ENCODE results near the gene PPP1R9B.

Gene PPP1R9B

GRCh38 chr17:50154604-50155003, 4.1 kb upstream of the PPP1R9B start:
- no peak for DNase-seq

DNA sequence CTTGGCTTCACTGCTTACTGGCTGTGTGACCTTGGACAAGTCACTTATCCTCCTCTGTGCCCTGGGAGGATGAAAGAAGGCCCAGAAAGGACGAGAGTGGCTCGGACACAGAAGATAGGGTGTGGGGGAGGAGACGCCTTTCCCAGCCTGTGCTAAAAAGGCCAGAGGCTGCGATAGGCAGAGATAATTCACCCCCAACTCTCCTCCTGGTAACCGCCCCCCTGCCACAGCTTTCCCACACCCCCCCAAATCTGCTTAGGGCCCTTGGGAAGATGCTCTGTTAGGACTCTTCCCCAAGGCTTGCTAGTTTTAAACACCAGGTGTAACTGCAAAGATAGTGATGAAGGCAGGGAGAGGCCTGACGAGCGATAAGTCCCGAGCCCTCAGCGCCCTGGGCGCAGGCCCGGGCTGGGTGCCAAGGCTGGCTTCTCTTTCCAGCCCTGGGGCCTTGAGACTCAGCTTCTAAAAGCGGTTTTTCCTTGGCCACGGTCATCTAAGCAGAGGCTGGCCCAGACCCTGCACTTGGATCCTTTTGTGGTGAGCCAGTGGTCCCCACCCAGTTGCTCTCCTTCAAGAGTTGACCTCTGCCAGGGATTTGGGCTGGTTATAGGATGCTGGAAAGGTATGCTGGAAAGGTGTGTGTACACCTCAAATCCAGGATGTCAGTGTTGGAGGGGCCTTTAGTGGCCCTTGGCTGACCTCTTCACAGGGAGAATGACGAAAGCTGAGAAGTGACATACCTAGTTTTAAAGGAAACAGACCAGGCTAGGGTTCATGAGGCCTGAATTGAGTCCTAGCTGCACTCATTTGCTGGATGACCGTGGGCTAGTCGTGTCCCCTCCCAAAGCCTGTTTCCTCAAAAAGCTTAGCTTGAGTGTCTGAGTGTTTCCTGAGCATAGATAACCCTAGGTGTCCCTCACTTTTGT, 3.4 kb upstream of the PPP1R9B start:
- no peak for DNase-seq

GRCh38 chr17:50152736-50153135, 2.3 kb upstream of the PPP1R9B start:
- no peak for DNase-seq

DNA sequence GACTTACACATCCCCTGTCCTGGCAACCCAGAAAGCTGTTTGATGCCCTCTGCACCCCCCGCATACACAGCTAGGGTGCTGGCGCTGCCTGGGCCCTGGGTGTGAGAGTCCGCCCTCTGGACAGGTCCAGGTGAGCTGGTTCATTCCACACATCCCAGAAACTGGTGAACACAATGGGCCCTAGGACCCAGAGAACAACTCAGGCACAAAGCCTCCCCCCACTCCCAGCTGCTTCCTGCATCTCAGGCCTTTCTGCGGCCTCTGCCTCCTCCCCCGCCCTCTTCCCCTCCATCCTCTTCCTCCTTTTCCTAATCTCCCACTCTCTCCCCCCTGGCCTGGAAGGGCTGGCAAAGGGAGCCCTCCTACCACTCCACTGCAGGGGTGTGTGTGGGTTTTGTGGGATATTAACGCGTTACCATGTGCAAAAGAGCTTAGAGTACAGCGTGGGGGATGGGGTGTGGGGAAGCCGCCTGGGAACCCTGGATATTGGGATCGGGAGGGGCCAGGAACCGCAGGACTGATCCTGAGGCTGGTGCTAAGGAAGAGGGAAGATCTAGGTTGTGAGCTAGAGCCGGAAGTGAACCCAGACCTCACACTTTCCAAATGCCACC, 1.6 kb upstream of the PPP1R9B start:
- DNase-seq, result peak; percentile 62 to 78

GRCh38 chr17:50151041-50151936, 812 bp upstream of the PPP1R9B start:
- peak; percentile 75 to 90 for DNase-seq

DNA sequence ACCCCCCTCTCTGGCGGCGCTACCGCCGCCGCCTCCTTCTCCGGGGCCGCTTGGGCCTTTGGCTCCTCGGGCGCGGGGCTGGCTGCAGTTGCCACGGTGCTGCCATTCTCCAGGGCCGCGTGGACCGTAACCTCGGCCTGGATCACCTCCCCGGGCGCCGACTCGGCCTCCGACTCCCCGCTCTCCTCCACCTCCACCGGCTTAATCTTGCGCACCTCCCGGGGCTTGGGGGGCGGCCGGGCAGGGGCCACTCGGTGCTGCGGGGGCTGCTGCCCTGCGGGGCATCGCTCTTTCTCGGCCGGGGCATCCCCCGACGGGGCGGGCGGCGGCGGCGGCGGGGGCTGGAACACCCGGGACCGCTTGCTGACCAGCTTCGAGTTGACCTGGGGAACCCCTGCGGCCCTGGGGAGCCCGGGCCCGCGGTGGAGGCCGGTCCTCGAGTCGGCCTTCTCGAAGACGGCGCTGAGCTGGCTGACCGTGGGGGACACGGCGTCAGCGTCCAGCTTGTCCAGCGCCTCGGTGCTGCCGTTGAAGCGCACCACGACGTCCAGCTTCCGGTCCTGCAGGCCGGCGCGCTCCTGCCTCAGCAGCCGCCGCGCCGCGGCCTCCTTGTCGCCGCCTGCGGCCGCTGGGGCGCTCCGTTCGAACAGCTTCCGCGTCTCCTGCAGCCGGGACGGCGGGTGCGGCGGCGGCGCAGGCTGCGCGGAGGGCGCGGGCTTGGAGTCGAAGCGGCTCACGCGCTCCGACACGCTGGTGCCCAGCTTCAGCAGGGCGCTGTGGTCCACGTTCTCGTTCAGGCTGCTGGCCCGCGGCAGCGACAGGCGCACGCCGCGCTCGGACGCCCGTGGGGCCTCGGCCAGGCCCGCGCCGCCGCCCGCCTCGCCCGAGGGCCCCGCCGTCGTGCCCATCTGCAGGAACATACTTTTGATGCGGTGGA, 792 bp downstream of the PPP1R9B start:
- DNase-seq, result peak in 1 of 2 experiments; percentile 19

GRCh38 chr17:50149091-50149416, 1.4 kb downstream of the PPP1R9B start:
- no peak for DNase-seq

DNA sequence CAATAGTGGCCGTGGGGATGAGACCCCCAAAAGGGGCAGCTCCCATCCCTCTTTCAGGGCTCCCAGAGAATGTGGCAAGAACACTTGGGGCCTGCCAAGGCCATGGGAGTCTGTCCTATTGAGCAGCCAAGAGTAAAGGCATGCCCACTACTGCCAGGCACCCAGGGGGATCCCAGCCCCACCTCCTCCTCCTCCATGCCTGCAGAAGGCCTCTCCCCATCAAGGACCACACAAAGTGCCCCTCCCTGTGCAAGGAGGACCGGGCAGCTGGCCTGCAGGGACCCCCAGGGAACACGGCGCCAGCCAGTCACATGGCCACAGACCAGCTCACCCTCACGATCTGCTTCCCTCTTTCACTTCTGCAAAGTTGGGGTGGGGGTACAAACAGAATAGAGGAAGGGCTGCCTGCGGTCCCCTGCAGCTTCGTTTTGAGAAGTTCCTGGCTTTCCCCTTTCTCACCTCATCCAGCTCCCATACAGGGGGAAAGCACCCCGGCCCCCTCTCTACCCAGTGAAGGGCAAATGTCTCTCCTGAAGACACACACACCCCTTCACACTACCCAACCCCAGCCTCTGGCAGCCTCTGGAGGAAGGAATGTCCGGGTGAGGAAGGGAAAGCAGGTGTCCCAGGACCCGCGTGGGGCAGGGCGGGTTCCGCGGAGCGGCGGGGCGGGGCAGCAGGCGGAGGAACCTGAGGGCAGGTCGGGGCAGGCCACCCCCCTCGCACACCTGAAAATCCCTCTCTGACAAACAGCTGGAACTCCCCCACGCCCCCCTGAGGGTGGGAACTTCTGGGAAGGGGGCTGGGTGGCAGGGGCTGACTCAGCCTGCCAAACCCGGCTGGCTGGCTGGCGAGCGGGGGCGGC, 2.0 kb downstream of the PPP1R9B start:
- DNase-seq, result no peak

DNA sequence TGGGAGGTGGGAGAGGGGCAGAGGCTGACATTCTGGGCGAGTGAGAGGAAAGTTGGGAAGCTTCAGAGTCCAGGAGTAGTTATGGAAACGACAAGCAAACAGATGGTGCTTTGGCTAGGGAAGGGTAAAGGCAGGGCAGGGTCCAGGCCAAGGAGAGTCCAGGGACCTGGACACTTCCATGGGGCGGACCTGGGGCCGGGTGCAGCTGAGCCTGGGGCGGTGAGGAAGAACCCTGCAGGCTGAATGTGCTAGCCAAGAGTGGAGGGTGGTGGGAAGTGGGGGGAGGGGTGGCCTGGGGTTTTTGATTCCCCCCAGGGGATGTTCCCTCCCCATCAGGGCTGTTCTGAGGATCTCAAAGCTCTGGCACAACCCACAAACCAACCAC, 2.6 kb downstream of the PPP1R9B start:
- no peak for DNase-seq

GRCh38 chr17:50146927-50147665, 3.4 kb downstream of the PPP1R9B start:
- DNase-seq, result no peak

DNA sequence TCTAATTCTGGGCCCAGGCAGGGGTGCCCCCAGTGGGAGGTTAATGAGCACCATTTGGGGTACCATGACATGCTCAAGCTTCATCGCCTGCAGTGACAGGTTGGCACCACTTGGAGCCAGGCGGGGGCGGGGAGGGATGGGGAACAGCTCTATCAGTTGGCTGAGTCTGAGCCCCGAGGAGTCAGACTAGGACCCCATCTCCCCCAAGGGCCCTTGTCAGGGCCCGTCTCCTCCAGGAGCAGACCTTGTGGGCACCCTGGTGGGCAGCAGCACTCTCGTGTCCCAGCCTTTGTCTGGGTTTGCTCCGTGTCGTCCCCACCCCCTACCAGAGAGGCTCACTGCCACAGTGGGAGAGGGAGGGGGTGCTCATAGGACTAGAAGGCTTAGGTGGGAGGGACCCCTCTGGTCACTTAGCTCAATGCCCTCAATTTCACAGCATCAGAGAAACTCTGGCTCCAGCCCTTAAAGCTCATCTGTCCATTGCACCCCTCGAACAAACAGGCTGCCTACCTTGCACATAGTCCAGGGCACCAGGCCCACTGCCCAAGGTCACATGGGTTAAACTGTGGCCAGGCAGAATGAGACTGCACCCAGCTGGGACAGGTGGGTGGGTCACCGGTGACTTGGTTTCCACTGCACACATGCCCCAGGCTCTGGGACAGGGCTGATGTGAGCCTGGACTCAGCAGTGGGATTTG, 4.1 kb downstream of the PPP1R9B start:
- DNase-seq, result no peak

DNA sequence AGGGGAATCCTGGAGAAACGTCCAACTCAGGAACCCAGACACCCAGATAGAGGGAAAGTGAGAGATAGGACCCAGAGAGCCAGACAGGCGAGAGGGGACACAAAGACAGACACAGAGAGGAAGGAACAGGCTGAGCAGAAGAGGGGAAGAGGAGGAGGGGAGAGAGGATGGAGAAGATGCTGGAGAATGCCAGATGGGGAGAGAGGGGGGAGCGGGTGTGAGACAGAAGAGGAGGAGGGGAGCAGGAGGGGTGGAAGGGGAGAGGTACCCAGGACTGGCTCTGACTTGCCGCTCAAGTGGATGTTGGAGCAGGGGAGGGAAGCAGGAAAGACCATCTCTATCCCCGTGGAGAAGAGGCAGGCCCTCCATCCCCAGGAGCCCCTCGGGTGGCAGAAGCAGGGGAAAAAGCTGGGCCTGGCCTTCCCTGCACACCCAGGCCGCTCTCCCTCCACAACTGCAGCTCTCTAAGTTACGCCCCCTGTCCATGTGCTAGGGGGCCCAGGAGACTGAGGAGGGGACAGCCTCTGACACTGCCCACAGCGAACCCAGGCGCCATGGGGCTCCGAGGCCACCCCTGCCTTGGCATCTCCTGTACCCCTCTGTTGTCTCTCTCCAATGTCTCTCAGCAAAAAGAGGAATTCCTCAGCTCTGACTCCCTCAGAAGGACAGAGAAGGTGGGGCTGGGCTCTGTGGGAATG, 4.8 kb downstream of the PPP1R9B start:
- no peak for DNase-seq

DNA sequence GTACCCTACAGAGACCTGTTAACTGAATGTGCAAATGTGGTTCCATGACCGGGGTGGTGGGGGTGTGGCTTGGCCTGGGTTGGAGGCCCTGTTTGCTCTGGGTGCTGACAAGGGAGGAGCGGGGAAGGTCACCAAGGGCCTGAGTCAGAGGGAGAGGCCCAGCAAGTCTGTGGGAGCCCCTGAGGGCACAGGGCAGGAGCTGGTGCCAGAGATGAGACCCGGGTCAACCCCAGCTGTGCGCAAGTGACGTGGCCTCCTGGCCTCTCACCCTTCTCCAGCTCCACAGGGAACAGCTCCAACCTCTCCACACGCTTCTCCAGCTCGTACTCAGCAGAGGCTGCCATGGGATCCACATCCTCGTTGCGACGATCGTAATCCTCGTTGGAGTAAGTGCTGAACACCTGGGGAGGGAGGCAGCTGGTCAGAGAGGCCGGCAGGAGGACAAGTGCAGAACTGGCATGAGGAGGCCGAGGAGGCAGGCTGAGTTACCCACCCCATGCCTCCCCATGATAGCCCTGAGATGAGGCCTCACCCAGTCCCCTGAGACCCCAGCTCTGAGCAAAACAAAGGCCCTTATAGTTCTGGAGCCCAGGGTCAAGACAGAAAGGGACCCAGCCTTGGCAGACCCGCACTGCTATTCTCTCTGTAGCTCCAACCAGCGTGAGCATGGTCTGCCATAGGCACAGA, 5.5 kb downstream of the PPP1R9B start:
- DNase-seq, result no peak

DNA sequence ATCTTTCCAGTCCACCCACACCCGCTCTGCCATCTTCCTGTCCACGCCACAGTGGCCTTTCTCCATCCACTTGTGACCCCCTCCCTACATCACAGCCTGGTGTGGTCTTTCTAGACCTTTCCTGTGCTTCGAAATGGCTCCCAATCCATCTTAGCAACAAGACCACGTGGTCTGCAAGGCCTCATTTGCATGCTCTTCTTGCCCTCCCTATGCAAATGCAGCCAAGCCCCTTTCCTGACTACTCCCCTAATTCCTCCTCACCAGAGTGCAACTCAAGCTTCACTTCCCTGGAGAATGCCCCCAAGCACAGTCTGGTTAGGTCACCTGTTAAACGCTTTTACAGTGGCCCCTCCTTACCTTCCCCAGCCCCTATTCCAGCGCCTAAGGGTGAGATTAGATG, 6.1 kb downstream of the PPP1R9B start:
- no peak for DNase-seq

DNA sequence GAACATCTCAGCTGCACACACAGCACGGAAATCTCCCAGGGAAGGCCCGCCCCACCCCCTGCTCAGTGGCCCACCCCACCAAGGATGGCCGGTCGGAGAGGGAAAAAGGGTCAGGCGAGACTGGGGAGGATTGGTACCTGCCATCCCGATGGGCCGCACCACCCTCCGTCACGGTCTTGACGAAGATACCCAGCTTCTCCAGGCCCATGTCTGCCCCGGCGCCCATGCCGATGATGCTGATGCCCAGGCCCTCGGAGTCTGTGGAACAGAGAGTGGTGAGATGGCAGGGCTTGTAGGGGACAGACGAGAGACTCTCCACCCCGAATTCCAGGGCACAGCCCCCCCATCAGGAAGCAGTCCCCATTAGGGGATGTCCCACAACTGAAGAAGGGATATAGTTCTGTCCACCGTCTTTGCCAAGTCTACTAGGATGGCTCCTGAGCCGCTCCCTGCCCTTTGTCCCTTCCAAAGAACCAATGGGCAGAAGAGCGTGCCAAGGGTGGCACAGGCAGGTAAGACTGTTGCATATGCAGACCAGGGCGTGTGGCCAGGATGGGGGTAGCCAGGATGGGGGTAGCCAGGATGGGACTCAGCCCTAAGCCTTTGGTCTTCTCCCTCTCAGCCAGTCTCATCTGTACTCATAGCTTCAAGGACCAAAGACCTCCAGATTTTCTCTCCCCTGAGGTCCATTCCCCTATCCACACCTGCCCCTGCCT, 6.9 kb downstream of the PPP1R9B start:
- no peak for DNase-seq

- DNase-seq, result no peak
Observed at GRCh38 chr17:50141745-50142110, 8.7 kb downstream of the PPP1R9B start.

DNA sequence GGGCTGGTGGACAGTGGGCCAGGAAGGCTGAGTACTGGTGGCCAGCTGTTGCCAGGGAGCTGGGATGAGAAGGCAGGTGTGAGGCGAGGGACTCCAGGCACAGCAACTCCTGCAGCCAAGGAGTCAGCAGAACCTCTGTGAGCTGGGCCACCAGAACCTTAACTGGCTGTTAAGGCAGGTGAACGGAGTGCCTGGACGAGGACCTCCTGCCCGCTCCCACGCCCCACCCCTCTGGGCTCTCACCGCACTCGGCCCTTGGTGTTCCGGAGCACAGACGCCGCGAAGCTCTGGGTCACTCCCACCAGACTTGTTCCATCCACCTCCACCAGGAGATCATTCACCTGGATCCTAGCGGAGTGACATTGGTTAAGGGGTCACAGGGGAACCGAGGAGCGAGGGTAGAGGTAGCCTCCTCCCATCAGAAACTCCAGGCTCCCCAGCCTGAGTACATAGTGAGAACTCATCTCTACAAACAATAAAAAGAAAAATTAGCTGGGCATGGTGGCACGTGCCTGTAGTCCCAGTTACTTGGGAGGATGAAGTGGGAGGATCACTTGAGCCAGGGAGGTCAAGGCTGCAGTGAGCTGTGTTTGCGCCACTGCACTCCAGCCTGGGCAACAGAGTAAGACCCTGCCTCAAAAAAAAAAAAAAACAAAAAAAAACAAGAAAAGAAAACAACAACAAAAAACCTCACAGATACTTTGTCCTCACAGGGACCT, 9.3 kb downstream of the PPP1R9B start:
- no peak for DNase-seq

Data from NCI-H446 (cell line).